Common myeloid progenitor, CD34-positive (primary cell): ENCODE results near the gene SLC27A1.

ENCODE experiments used
- CTCF ChIA-PET: fragments of 350-600 bp; sonication (Branson Sonifier 250); formaldehyde crosslinking; loops from one replicate; lab custom pipeline; 2021; ENCODE audit warnings: antibody characterized with exemption; lab: Charles Lee
- POLR2A ChIA-PET: fragments of 350-600 bp; sonication (Branson Sonifier 250); formaldehyde crosslinking; loops from one replicate; lab custom pipeline; 2021; ENCODE audit warnings: antibody characterized with exemption; lab: Charles Lee
- DNase-seq, 3 donors: peaks; one replicate each; pipeline versions ENCODE4 v3.0.0 to v3.0.0-alpha.2; 2013
- H3K27ac ChIP-seq, 2 experiments: 1 replicate in 1 of 2; 2 replicates in 1 of 2; pipeline ENCODE4 v1.7.0; 2013; ENCODE audit warnings: inconsistent platforms in 2 of 2, low read length in 2 of 2, mild to moderate bottlenecking in 2 of 2, low read depth in 1 of 2, moderate library complexity in 1 of 2; ENCODE audit not compliant: severe bottlenecking in 2 of 2, insufficient read depth in 1 of 2, poor library complexity in 1 of 2
- H3K27me3 ChIP-seq, 5 experiments: replicated peaks in 2 of 5; 1 replicate in 3 of 5; 2 replicates in 2 of 5; pipeline versions ENCODE4 v1.6.1 to v1.7.0; 2013; ENCODE audit warnings: low read length in 4 of 5, mild to moderate bottlenecking in 2 of 5, moderate library complexity in 2 of 5, inconsistent platforms in 1 of 5; ENCODE audit not compliant: insufficient read depth in 5 of 5, control insufficient read depth in 4 of 5
- H3K36me3 ChIP-seq, 4 experiments: 1 replicate in 2 of 4; 2 replicates in 2 of 4; pipeline versions ENCODE4 v1.6.1 to v1.7.0; 2013; ENCODE audit warnings: low read length in 3 of 4, control low read depth in 1 of 4, mild to moderate bottlenecking in 1 of 4; ENCODE audit not compliant: control insufficient read depth in 4 of 4, insufficient read depth in 4 of 4
- H3K4me1 ChIP-seq, 4 experiments: 1 replicate in 3 of 4; 2 replicates in 1 of 4; pipeline versions ENCODE4 v1.6.1 to v1.7.1; 2013; ENCODE audit warnings: low read length in 3 of 4, mild to moderate bottlenecking in 3 of 4, control low read depth in 1 of 4, inconsistent platforms in 1 of 4, moderate library complexity in 1 of 4; ENCODE audit not compliant: control insufficient read depth in 4 of 4, insufficient read depth in 4 of 4; ENCODE audit errors: control extremely low read depth in 1 of 4
- H3K4me3 ChIP-seq, 7 experiments: 1 replicate in 4 of 7; 2 replicates in 3 of 7; pipeline versions ENCODE4 v1.5.1 to v1.7.0; 2013; ENCODE audit warnings: mild to moderate bottlenecking in 7 of 7, low read length in 6 of 7, moderate library complexity in 6 of 7, inconsistent platforms in 2 of 7, low read depth in 2 of 7, control low read depth in 1 of 7; ENCODE audit not compliant: insufficient read depth in 4 of 7, control insufficient read depth in 1 of 7; ENCODE audit errors: extremely low read depth in 1 of 7
- H3K9me3 ChIP-seq, 5 experiments: 1 replicate in 4 of 5; 2 replicates in 1 of 5; pipeline versions ENCODE4 v1.6.1 to v1.7.1; 2013; ENCODE audit warnings: low read length in 4 of 5, mild to moderate bottlenecking in 2 of 5, inconsistent platforms in 1 of 5, low read depth in 1 of 5, moderate library complexity in 1 of 5; ENCODE audit not compliant: control insufficient read depth in 4 of 5, insufficient read depth in 2 of 5; ENCODE audit errors: control extremely low read depth in 1 of 5
- WGBS: methylation state at CpG from one replicate; pipeline ENCODE4 v1.1.5; 2013; ENCODE audit not compliant: insufficient coverage; 5-methylcytosine and 5-hydroxymethylcytosine counted together

The SLC27A1 gene

DNA sequence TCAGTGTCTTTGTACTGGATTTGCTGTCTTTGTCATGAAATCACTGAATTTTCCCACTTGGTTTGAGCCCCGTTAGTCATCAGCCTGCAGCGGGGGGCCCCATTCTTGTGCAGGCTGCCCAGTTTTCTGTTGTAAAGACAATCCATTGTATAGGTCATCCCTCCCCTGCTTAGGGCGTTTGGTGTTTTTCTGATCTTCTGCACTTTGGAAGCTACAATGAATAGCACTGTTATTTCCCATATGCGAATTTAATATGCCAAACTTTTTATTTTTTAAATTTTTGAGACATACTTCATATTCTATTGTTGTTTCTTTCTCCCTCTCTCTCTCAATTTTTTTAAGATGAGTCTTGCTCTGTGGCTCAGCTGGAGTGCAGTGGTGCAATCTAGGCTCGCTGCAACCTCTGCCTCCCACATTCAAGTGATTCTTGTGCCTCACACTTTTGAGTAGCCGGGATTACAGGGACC, 9.0 kb downstream of the SLC27A1 start:
- CTCF ChIA-PET, result interaction anchor here (1.2 to 1.3 kb wide), 2 partner anchors 9 to 27 kb away, joined by 3 to 5 read pairs; partner anchors contain the start of gene SLC27A1
- 96% methylated on average over 5 of the region's 6 CpGs for WGBS
- no peaks in the 10 kb centered on the region for H3K9me3 ChIP-seq
- no peak overlapping the region for H3K4me3 ChIP-seq
- H3K4me1 ChIP-seq, result peaks cover 0 to 23% (median 6%) of the 10 kb centered on the region in 4 experiments
- no peaks in the 10 kb centered on the region for H3K27me3 ChIP-seq
- DNase-seq, result no peak
- H3K36me3 ChIP-seq, result no peaks in the 10 kb centered on the region
- no peak overlapping the region for H3K27ac ChIP-seq
- POLR2A ChIA-PET, result interaction anchor here (0.6 kb wide), 1 partner anchor 190 kb away, joined by 3 read pairs; no protein-coding TSS in a partner anchor

DNA sequence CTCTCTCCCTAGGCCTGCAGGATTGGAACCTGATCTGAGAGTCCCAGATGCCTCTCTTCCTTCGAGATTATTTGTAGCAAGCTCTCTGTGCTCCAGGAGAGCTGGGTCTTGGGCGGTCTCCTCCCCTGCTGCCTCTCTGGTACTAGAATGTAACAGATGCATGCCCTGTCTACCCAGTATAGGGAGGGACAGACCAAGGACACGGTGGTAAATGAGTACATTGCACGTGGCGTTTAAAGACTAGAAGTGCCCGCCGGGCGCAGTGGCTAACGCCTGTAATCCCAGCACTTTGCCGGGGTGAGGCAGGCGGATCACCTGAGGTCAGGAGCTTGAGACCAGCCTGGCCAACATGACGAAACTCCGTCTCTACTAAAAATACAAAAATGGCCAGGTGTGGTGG, 11.7 kb downstream of the SLC27A1 start:
- WGBS, result 96% methylated on average over 13 of the region's 13 CpGs
- Histone ChIP-seq H3K27ac (no peak overlapping the region), H3K9me3 (no peaks in the 10 kb centered on the region), H3K4me3 (no peak overlapping the region), H3K4me1 (peaks cover 0 to 14% (median 0%) of the 10 kb centered on the region in 4 experiments), H3K36me3 (no peaks in the 10 kb centered on the region), H3K27me3 (no peaks in the 10 kb centered on the region)
- CTCF ChIA-PET, result interaction anchor here (0.6 to 3.8 kb wide), 3 partner anchors 9 to 466 kb away, joined by 3 to 18 read pairs (median 5); no protein-coding TSS in a partner anchor
- POLR2A ChIA-PET, result interaction anchor here (0.5 kb wide), 1 partner anchor 262 kb away, joined by 3 read pairs; no protein-coding TSS in a partner anchor
- DNase-seq, result no peak

DNA sequence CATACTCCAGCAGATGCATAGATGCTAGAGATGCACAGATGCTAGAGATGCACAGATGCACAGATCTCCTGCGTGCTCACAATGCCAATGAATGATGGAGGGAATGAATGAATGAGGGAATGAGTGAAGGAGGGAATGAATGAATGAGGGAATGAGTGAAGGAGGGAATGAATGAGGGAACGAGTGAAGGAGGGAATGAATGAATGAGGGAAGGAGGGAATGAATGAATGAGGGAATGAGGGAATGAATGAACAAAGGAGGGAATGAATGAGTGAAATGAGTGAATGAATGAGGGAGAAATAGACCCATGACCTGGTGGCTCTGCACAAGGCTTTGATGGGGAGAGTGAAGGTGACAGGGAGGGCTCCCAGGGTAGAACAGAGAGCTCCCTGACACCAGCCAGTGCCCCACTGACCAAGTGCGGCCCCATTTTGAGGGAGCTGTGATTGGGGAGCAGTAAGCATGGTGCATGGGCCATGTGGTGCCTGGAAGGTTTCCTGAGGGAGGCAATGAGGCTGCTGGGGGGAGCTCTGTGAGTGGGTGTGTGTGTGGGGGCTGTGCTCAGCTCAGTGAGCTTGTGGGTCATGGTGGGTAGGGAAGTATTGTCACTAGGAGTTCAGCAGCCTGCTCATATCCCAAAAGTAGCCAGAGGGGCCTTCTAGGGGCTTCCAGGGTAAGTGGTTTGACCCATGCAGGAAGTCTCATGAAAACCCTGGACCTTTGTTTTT, 12.7 kb downstream of the SLC27A1 start:
- no peaks in the 10 kb centered on the region for H3K9me3 ChIP-seq
- 95% methylated on average over 3 of the region's 3 CpGs for WGBS
- no peaks in the 10 kb centered on the region for H3K27me3 ChIP-seq
- DNase-seq, result no peak
- CTCF ChIA-PET, result interaction anchor here (2.0 to 3.8 kb wide), 2 partner anchors 10 to 14 kb away, joined by 5 to 18 read pairs; no protein-coding TSS in a partner anchor
- H3K4me1 ChIP-seq, result peaks cover 0 to 17% (median 5%) of the 10 kb centered on the region in 4 experiments
- no peaks in the 10 kb centered on the region for H3K36me3 ChIP-seq
- H3K4me3 ChIP-seq, result no peak overlapping the region
- H3K27ac ChIP-seq, result no peak overlapping the region
- POLR2A ChIA-PET, result no interaction called here

DNA sequence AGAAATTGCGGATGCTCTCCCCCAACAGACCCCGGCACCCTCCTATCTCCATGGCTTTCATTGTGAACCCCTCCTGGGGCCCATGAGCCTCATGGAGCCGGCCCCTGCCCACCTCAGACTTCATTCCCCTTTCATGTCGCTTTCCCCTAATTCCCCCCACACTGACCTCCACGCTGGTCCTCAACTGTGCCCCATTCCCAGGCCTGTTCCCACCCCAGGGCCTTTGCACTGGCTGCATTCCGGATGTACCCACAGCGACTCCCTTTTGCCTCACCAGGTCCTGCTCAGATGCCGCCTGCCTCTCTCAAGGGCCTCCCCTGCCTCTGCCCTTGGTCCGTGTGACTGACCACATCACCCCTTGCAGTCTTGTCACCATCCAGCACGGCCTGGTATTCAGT, 13.3 kb downstream of the SLC27A1 start:
- Histone ChIP-seq H3K4me3 (no peak overlapping the region), H3K36me3 (no peaks in the 10 kb centered on the region), H3K27ac (no peak overlapping the region), H3K27me3 (no peaks in the 10 kb centered on the region), H3K9me3 (no peaks in the 10 kb centered on the region), H3K4me1 (peaks cover 2 to 22% (median 11%) of the 10 kb centered on the region in 4 experiments)
- POLR2A ChIA-PET, result no interaction called here
- CTCF ChIA-PET, result interaction anchor here (2.0 to 3.8 kb wide), 2 partner anchors 11 to 13 kb away, joined by 5 to 18 read pairs; no protein-coding TSS in a partner anchor
- 100% methylated on average over 5 of the region's 10 CpGs for WGBS
- no peak for DNase-seq

DNA sequence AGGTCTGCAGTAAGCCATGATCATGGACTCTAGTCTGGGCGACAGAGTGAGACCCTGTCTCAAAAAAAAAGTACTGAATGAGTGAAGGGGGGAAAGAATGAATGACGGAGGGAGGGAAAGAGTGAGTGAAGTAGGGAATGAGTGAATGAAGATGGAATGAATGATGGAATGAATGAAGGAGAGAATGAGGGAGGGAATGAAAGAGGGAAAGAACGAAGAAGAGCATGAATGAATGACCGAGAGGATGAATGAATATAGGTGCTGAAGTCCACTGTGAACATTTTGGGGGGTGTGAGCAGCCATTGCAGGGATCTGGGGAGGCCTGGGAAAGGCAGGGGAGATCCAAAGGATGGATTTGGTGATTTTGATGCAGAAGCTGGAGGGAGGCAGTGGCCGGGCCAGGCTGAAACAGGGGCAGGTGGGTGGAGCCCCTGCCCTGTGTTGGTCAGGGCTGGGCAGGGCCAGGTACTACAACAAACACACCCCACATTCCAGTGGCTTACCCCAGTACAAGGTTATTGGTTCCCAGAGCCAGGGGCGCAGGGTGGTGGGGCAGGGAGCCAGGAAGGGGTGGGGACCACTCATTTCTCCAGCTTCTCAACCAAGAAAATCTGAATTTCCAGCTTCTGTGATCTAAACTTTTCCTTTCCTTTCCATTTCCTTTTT, 14.3 kb downstream of the SLC27A1 start:
- no peak overlapping the region for H3K27ac ChIP-seq
- H3K9me3 ChIP-seq, result no peaks in the 10 kb centered on the region
- no peak for DNase-seq
- WGBS, result 99% methylated on average over 4 of the region's 6 CpGs
- ChIA-PET CTCF (no interaction called here), POLR2A (interaction anchor here (0.6 to 0.8 kb wide), 2 partner anchors 10 to 607 kb away, joined by 3 to 4 read pairs; no protein-coding TSS in a partner anchor)
- peaks cover 2 to 29% (median 19%) of the 10 kb centered on the region in 4 experiments for H3K4me1 ChIP-seq
- H3K27me3 ChIP-seq, result no peaks in the 10 kb centered on the region
- no peak overlapping the region for H3K4me3 ChIP-seq
- H3K36me3 ChIP-seq, result no peaks in the 10 kb centered on the region

DNA sequence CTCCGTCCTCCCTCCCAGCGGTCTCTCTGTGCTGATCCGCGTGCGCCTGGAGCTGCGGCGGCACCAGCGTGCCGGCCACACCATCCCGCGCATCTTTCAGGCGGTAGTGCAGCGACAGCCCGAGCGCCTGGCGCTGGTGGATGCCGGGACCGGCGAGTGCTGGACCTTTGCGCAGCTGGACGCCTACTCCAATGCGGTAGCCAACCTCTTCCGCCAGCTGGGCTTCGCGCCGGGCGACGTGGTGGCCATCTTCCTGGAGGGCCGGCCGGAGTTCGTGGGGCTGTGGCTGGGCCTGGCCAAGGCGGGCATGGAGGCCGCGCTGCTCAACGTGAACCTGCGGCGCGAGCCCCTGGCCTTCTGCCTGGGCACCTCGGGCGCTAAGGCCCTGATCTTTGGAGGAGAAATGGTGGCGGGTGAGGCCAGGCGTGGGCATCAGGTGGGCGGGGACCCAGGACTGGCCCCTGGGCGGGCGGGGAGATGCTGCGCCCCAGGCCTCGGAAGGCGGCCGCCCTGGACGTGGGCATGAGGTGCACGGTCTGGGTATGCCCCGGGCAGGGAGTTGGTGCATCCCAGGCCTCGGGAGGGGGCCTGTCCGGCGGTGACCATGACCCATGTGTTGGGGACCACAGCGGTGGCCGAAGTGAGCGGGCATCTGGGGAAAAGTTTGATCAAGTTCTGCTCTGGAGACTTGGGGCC, 16.4 kb downstream of the SLC27A1 start:
- ChIA-PET POLR2A (no interaction called here), CTCF (interaction anchor here (1.2 kb wide), 1 partner anchor 9 kb away, joined by 3 read pairs; no protein-coding TSS in a partner anchor)
- Histone ChIP-seq H3K27me3 (no peaks in the 10 kb centered on the region), H3K9me3 (no peaks in the 10 kb centered on the region), H3K4me3 (no peak overlapping the region), H3K4me1 (peaks cover 2 to 22% (median 21%) of the 10 kb centered on the region in 4 experiments), H3K36me3 (no peaks in the 10 kb centered on the region), H3K27ac (no peak overlapping the region)
- WGBS, result 97% methylated on average over 53 of the region's 58 CpGs
- no peak for DNase-seq
